DMS153 treated with DMSO at 0.1 percent for 48 hours (cell line): ENCODE data around the gene KIF22.
"Not testable (repeated sequence)": the region's sequence is repeated elsewhere in the genome, so short reads cannot be mapped to it uniquely, and the experiment has no call there.

ENCODE experiments used
- DNase-seq: peaks from one replicate; lab custom pipeline; 2025; ENCODE audit not compliant: unreplicated experiment; lab: John Stamatoyannopoulos, UW

KIF22 gene

DNA sequence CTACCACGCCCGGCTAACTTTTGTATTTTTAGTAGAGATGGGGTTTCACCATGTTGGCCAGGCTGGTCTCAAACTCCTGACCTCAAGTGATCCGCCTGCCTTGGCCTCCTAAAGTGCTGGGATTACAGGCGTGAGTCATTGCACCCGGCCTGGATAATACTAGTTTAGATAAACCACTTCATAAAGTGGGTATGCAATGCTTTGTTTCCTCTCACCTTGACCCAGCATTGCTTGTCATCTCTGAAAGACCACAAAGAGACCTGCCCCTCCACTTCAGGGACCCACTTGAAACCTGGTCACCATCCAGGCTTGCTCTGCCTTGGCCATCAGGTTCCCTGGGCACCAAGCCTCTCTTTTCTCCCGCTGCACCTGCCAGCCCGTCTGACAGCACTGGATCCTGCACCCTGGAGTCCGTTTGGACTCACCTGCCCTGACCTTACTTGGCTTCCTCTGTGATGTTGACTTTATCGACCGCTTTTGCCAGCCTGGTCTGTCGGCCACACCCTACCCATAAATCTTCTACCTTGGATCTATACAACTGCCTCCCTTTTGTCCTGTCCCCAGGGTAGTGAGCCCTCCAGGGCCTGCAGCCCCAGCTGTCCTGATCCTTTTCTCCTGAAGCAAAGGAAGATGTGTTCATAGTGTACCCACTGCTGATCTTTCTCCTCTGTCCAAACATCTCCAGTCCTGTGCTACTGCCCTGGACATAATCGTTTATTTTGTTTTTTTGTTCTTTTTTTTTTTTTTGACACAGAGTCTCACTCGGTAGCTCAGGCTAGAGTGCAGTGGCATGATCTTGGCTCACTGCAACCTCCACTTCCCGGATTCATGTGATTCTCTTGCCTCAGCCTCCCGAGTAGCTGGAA is 25.2 kb upstream of the KIF22 start:
- DNase-seq, result peak; percentile 96

DNA sequence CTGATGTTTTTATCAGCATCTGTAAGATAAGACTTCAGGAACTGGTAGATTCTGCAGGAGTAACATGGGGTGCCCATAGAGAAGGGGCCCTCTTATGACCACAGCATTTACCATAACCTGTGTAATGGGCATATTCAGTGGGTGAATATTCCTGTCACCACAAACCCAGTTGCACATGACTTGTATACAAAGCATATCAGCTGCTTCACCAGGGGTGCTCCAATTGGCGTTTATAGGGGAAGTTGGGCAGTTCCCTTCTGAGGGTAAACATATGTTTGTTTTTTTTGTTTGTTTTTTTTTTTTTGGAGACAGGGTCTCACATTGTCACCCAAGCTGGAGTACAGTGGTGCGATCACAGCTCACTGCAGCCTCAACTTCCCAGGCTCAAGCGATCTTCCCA is 24.0 kb upstream of the KIF22 start:
- no peak for DNase-seq

DNA sequence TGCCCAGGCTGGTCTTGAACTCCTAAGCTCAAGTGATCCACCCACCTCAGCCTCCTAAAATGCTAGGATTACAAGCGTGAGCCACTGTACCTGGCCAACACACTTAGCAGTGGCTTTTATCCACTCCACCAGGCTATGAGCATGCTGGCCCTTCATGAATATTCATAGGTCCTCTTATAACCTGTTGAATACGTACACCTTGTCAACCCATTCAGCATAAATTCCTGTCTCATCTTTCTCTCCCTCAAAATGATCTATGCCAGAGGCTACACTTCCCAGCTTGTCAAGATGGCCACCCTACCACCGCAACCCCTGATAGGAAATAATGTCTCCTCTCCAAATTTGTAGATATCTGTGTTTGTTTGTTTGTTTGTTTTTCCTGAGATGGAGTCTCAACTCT is 23.5 kb upstream of the KIF22 start:
- no peak for DNase-seq

DNA sequence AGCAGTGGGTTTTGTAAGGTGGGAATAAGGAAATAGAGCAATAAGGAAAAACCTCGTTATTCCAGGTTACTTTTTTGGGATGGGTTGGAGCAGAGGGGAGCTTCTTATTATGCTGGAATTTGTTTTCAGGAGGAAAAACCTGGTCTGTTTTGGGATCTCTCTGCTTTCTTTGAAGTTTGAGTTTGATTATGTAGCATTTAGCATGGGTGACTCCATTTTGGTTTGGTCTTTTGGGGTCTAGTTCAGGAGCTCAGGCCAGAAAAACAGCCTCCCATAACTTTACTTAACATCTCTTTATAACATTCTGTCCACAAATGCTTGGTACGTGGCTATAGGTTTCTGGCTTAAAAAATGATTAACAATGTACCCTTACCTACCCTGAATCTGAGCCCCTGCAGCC is 21.0 kb upstream of the KIF22 start:
- DNase-seq, result no peak

DNA sequence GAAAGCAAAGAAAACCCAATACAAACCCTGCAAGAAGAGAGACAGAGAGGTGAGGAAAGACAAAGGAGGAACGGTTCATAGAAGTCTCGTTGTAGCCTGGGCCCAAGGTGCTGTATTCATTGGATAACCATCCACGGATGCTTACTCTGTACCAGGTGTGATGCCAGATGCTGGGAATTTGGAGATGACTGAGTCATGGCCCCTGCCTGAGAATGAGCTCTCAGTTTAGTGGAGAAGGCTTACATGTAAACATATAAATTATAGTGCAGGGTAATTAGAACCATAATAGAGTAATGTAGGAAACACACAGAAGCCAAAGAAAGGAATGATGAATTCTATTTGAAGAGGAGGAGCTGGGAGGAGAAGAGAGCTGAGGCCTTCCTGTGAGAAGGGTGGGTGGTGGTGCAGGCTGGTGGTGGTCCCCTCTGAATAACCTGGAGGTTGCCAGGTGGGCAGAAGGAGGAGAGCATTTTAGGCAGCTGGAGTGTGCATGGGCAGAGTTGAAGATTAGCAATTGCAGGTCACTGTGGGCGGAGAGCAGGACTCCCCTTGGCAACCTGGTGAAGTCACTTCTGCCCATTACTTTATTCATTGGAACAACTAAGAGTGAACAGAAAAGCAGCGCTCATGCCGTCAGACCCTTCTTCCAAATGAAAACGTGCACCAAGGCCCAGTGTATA is 20.2 kb upstream of the KIF22 start:
- DNase-seq, result no peak

DNA sequence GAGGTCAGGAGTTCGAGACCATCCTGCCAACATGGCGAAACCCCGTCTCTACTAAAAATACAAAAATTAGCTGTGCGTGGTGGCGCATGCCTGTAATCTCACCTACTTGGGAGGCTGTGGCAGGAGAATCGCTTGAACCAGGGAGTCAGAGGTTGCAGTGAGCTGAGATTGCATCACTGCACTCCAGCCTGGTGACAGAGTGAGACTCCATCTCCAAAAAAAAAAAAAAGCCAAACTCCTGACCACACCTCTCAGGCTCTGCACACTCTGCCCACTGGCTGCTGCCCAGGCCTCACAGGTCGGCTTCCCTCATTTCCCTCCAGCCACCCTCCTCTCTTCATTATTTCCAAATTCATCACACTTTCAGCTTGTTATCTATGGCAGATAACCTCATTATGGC is 18.2 kb upstream of the KIF22 start:
- DNase-seq, result not testable (repeated sequence)

DNA sequence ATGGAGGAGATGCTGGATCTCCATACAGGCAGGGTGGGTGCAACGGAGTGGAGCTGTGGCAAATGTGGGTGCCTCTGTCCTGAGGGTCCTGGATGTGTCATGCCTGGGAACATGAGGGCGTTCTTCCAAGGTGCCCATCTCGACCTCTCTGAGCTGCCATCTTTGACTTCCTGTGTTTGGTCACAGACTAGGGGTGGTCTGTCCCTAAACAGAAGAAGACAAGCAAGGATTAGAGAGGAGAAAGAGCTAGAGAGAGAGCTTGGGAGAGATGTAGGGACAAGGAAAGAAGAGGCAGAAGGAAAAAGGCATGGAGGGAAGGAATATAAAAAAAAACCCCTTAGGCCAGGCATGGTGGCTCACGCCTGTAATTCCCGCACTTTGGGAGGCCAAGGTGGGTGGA is 15.8 kb upstream of the KIF22 start:
- no peak for DNase-seq

DNA sequence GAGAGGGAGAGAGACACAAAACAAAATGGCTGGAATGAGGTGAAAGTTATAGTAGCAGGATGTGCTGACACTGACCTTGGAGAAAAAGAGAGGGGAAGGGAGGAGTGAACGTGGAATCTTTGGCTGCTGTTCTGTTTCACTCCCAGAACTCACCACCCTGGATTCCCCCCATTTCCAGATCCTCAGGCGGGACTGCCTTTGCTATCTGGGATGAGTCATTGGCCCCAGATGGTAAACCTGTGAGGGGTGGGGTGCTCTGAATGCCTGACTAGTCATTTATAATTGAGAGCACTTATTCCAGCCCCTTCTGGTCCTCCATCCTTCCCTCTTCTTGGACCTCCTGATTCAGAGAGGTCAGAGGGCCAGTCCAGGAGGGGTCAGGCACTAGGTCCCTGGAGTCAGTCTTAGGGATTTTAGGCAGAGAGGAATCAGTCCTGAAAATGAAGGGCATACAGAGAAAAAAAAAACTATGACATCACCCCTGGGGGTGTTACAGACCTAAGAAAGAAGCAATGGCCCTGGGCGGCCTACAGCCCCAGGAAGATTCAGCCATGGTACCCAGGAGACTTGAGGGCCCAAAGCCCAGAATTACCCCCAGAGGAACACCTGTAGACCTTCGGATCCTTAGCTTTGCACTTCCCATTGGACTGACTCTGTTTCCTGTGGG is 14.7 kb upstream of the KIF22 start:
- no peak for DNase-seq

DNA sequence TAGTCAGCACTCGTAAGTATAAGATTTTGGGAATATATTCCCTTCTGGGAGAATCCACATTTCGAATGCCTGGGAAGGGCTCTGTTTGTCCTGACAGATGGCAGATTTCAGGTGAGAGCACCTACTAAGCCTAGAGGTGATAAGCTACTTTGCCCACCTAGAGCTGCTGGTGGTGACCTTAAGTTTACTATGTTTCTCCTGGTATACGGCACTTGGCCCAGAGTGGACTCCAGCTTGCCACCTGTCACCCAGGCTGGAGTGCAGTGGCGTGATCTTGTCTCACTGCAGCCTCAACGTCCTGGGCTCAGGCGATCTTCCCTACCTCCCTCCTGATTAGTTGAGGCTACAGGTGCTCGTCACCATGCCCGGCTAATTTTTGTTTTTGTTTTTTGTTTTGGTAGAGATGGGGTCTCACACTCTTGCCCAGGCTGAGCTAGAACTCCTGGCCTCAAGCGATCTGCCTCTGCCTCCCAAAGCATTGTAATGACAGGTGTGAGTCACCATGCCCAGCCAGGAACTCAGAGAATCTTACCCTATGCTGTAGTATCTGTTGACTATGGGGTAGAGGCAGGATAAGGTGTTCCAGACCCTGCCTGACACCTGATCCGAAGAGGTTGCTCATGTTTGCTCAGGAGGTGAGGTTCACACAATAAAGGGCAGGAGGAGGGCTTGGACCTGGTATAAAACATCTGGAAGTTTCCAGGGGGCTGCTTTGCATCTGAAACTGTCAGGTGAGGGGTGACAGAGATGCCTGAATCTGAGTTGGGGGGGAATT is 12.8 kb upstream of the KIF22 start, which contains the start of gene ZG16:
TSS of gene ZG16 (plus strand) at position 681 of the 775 bp plus-strand sequence. CDS start 1,011 bp downstream, outside the sequence.
- no peak for DNase-seq

DNA sequence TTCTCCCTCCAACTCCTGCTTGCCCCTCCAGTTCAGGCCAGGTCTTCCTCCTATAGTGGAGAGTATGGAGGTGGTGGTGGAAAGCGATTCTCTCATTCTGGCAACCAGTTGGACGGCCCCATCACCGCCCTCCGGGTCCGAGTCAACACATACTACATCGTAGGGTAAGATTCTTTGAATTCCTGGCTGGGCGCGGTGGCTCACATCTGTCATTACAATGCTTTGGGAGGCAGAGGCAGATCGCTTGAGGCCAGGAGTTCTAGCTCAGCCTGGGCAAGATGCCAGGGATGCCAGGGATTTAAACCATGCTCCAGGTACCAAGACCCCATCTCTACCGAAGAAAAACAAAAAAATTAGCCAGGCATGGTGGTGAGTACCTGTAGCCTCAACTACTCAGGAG is 11.1 kb upstream of the KIF22 start:
- DNase-seq, result no peak

DNA sequence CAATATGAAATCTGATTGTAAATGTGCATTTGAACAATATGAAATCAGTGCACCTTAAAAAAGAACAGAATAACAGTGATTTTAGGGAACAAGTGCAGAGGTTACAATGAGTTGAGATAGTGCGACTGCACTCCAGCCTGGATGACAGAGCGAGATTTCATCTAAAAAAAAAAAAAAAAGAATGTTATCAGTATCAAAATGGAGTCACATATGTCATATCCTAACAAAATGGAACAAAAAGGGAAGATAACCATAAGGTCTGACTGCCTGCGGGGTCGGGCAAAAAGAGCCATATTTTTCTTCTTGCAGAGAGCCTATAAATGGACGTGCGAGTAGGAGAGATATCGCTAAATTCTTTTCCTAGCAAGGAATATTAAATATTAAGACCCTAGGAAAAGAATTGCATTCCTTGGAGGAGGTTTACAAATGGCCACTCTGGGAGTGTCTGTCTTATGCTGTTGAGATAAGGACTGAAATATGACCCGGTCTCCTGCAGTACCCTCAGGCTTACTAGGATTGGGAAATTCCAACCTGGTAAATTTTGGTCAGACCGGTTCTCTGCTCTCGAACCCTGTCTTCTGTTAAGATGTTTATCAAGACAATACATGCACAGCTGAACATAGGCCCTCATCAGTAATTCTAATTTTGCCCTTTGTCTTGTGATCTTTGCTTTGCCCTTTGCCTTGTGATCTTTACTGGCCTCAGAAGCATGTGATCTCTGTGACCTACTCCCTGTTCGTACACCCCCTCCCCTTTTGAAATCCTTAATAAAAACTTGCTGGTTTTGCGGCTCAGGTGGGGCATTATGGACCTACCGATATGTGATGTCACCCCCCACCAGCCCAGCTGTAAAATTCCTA is 7.2 kb upstream of the KIF22 start:
- not testable (repeated sequence) for DNase-seq

DNA sequence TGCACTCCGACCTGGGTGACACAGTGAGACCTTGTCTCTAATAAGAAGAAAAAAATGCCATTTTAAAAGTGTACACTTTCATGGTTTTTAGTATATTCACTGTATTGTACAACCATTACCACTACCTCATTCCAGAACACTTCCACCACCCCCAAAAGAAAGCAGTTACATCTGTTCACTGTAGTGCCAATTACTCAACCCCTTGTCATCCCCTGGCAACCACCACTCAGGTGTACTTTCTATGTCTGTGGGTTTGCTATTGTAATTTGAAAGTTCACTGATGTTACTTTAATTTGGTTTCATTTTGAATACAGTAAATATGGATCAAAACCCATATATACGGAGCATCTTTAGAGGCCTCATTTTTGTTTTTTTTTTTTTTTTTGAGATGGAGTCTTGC is 6.4 kb upstream of the KIF22 start:
- DNase-seq, result no peak

DNA sequence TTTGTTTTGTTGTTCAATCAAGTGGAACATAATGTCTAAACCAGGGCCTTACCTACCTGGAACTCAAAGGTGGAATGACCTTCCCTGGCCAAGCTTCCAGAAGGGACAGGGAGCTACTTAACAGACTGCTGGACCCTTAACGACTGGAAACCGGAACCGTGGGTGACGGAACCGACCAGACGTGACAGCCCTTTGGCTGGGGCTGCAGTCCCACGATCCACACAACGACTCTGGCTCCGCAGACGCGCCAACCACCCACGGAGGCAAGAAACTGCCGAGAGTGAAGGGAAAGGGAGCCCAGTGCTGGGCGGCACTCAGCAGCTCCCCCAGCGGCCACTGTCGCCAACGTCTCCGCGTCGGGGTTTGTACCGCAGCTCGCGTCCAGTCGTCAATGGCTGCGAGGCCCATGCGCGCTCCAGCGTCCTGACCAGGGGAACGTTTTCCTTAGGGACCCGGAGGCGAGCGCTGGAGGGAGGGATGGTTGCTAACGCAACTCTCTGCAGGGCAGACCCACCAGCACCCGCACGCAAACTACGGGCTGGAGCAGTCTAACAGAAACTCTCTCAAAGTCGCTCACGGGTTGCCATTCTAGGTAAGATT is 5.5 kb upstream of the KIF22 start:
- DNase-seq, result no peak

DNA sequence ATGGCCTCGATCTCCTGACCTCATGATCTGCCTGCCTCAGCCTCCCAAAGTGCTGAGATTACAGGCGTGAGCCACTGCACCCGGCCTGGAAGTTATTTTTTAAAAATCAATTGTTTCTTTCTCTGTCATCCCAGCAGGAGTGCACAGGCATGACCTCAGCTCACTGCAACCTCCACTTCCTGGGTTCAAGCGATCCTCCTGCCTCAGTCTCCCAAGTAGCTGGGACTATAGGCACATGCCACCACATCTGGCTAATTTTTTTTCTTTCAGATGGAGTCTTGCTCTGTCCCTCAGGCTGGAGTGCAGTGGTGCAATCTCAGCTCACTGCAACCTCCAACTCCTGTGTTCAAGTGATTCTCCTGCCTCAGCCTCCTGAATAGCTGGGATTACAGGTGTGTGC is 3.4 kb upstream of the KIF22 start:
- not testable (repeated sequence) for DNase-seq

DNA sequence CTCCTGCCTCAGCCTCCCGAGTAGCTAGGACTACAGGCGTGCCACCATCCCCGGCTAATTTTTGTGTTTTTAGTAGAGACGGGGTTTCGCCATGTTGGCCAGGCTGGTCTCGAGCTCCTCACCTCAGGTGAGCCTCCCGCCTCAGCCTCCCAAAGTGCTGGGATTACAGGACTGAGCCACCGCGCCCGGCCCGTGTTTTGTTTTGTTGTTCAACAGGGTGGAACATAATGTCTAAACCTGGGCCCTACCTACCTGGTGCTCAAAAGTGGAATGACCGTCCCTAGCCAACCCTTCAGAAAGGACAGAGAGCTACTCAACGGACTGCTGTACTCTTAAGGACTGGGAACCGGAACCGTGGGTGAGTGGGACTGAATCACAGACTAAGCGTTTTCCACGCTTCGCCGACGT is 772 bp upstream of the KIF22 start:
- no peak for DNase-seq

DNA sequence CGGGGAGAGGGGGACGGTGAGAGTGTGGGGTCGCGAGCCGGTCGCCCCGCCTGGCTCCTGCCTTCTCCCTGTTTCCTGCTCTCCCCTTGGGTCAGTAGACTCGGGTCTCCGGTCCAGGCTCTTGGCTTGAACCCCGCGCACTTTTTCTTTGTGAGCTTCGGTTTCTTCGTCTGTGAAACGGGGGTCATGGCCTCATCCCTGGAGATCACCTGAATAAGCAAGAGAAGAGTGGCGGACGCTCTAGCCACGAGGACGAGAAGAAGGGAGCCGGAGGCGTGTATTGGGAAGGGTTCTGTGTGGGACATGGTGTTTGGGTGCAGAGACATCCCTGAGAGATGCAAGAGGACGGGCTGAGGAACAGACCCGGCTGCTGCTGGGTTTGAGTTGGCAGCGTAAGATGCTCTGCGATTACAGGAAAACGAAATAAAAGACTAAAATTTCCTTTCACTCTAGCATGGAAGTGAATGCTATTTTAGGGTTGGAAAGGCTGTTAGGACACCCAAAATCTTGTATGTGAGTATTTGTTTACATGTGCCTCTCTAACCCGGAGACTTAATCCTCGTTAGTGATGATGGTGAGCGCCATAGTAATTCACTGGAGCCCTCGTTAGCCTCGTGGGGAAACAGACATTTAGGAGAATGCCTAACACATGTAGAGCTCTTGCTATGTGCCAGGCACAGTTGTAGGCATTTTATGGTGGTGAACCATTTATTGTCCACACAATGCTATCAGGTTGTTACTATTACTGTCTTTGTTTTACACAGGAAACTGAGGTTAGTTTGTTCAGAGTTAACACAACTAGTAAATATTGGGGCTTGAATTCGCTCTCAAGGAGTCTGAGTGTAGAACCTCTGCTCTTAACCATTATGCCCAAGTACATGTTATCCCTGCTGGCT is 646 bp downstream of the KIF22 start:
- no peak for DNase-seq

DNA sequence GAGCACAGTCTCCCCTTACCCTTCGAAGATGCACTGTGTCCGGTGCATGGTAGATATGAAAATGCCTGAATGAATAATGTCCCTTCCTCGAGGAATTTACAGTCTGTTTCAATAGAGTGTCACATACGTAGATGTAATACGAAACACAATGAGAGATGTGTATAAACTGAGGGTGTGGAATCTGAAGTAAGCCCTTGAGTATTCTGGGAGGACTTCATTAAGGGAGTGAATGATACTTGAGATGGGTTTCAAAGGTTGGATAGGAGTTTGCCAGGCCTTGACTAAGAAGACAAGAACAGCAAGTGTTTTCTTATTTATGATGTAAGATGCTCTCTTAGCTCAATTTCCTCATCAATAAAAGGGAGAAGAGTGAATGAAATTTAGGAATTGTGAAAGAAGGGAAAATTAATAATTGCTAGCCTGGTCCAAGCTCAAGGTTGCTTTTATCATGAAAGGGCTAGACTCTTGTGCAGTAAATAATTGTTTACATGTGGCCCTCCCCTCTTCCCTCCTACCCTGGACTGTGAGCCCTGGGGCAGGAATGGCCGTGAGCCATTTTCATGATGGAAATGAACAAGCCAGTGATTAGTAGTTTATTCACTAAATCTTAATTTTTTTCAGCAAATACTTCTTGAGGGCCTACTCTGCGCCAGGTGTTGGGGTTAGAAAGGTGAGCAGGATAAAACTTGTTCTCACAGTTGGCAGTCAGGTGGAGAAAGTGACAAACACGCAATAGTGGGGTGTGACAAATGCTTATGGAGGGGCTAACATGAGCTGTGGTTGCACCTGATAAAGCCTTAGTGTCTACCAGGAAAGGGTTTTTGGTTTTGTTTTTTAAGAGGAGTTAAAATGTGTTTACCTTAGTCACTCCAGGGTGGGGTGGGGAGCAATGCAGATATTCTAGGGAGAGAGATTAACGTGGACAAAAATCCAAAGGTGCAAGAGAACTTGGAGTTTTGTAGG is 1.6 kb downstream of the KIF22 start:
- no peak for DNase-seq

DNA sequence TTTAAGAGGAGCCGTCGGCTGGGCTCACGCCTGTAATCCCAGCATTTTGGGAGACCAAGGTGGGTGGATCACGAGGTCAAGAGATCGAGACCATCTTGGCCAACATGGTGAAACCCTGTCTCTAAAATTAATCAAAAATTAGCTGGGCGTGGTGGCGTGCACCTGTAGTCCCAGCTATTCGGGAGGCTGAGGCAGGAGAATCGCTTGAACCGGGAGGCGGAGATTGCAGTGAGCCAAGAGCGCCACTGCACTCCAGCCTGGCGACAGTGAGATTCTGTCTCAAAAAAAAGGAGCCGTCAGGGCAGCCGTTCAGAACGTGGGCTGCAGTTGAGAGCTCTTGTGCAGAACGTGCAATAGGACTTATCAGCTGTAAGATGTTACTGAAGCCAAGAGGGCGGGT is 2.6 kb downstream of the KIF22 start:
- DNase-seq, result not testable (repeated sequence)
